ENCODE results near the gene ADGRF3.

DNA sequence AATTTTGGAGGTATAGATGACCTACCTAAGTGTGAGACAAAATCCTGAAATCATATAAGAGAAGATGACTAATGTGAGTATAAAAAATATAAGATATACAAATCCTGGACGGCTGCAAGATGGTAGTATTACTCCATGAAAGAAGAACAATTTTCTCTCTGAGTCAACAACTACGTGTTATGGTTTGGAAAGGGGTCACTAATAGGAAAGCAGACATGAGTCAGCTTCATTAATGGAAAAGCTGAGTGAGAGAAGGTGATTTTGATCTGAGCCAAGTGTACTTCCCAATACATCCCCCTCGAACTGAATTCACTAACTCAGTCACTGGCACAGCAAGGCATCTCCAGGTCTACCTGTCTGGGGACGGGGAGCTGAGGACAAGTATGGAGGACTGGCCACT lies 20.7 kb downstream of the ADGRF3 start:
- no peak for TF ChIP-seq POLR2A (IDR thresholded peaks at IDR 0.05)
- TF ChIP-seq, protein P1, sequence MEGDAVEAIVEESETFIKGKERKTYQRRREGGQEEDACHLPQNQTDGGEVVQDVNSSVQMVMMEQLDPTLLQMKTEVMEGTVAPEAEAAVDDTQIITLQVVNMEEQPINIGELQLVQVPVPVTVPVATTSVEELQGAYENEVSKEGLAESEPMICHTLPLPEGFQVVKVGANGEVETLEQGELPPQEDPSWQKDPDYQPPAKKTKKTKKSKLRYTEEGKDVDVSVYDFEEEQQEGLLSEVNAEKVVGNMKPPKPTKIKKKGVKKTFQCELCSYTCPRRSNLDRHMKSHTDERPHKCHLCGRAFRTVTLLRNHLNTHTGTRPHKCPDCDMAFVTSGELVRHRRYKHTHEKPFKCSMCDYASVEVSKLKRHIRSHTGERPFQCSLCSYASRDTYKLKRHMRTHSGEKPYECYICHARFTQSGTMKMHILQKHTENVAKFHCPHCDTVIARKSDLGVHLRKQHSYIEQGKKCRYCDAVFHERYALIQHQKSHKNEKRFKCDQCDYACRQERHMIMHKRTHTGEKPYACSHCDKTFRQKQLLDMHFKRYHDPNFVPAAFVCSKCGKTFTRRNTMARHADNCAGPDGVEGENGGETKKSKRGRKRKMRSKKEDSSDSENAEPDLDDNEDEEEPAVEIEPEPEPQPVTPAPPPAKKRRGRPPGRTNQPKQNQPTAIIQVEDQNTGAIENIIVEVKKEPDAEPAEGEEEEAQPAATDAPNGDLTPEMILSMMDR (IDR thresholded peaks at IDR 0.05) = no peak

Measured in upper lobe of left lung (tissue), 4 donors.